SU-DHL-6 (cell line): ENCODE results near the gene TPD52L2.

Experiments
- CTCF ChIP-seq: fragments of 200-600 bp; sonication (generic); IDR thresholded peaks from one replicate; pipeline ENCODE4 v1.5.1; 2017; ENCODE audit warnings: antibody characterized with exemption, mild to moderate bottlenecking, low read length, moderate library complexity; ENCODE audit not compliant: insufficient read depth, poor library complexity, severe bottlenecking
- EZH2phosphoT487 ChIP-seq: fragments of 200-600 bp; sonication (generic), shearing (Covaris generic); conservative IDR thresholded peaks from 2 replicates; pipeline ENCODE4 v1.6.1; 2018; ENCODE audit warnings: mild to moderate bottlenecking, antibody characterized with exemption, low read length, moderate library complexity, mixed read lengths

- TF ChIP-seq CTCF: no peak
- no peak for TF ChIP-seq EZH2phosphoT487
Observed at GRCh38 chr20:63843778-63844177, 21.3 kb upstream of the TPD52L2 start.
